Stimulated activated CD4-positive, alpha-beta T cell treated with anti-CD3 and anti-CD28 coated beads, Interleukin-1b, Interleukin-23, amount 100 ng/mL, for 24 hours (primary cell): ENCODE results near the gene ATP2C1.

Source experiments
- DNase-seq, 4 experiments: peaks; one replicate each; pipeline ENCODE4 v3.0.0-alpha.2; 2020; ENCODE audit warnings: low read depth in 4 of 4, low spot score in 1 of 4

Gene ATP2C1

GRCh38 chr3:130975251-130975650 is 81.4 kb downstream of the ATP2C1 start:
- no peak for DNase-seq

GRCh38 chr3:130976706-130977105 is 82.8 kb downstream of the ATP2C1 start:
- DNase-seq = no peak

- no peak for DNase-seq
Measured at GRCh38 chr3:130979117-130979516, 85.2 kb downstream of the ATP2C1 start.

GRCh38 chr3:130981469-130981868 is 87.6 kb downstream of the ATP2C1 start:
- DNase-seq = no peak

GRCh38 chr3:130990282-130990681 is 96.4 kb downstream of the ATP2C1 start:
- no peak for DNase-seq

GRCh38 chr3:130991126-130991525 is 97.2 kb downstream of the ATP2C1 start:
- no peak for DNase-seq

- no peak for DNase-seq
Measured at GRCh38 chr3:130992344-130992743, 98.5 kb downstream of the ATP2C1 start.

GRCh38 chr3:130997289-130997688 is 103.4 kb downstream of the ATP2C1 start:
- no peak for DNase-seq

- no peak for DNase-seq
Measured at GRCh38 chr3:131001071-131001470, 107.2 kb downstream of the ATP2C1 start.

GRCh38 chr3:131004603-131005002 is 110.7 kb downstream of the ATP2C1 start:
- DNase-seq = no peak

GRCh38 chr3:131007256-131007655 is 113.4 kb downstream of the ATP2C1 start:
- DNase-seq = no peak

GRCh38 chr3:131007782-131008181 is 113.9 kb downstream of the ATP2C1 start:
- DNase-seq = no peak

GRCh38 chr3:131008326-131008725 is 114.4 kb downstream of the ATP2C1 start:
- DNase-seq = no peak

GRCh38 chr3:131009698-131010097 is 115.8 kb downstream of the ATP2C1 start:
- no peak for DNase-seq

- DNase-seq = no peak
Measured at GRCh38 chr3:131018970-131019369, 125.1 kb downstream of the ATP2C1 start.

- DNase-seq = no peak
Measured at GRCh38 chr3:131020122-131020693, 126.3 kb downstream of the ATP2C1 start.

GRCh38 chr3:131025539-131025938 is 131.7 kb downstream of the ATP2C1 start:
- no peak for DNase-seq

- DNase-seq = peak; percentile 77 to 83 (median 82)
Measured at GRCh38 chr3:131026321-131027151, 132.7 kb downstream of the ATP2C1 start, which contains the start of the genes ASTE1 and NEK11. Gene ASTE1, minus strand, starts transcription at chr3:131026825. Its CDS starts 1,519 bp downstream, at chr3:131025306. Gene NEK11, plus strand, starts transcription at chr3:131026877. Its CDS starts 2,832 bp downstream, at chr3:131029709.

- no peak for DNase-seq
Measured at GRCh38 chr3:131028844-131029243, 135.0 kb downstream of the ATP2C1 start.

GRCh38 chr3:131031660-131032059 is 137.8 kb downstream of the ATP2C1 start:
- DNase-seq = no peak

- no peak for DNase-seq
Measured at GRCh38 chr3:131033480-131034080, 139.7 kb downstream of the ATP2C1 start.

- DNase-seq = no peak
Measured at GRCh38 chr3:131036200-131036816, 142.4 kb downstream of the ATP2C1 start.
